BLaER1 treated with 17β-estradiol and CSF1 and Interleukin-3, amounts not matched to agents 10 nM and 100 nM (cell line): ENCODE data around the gene COL17A1.

ENCODE experiments used
- H3K27ac ChIP-seq, 11 experiments: shearing (Covaris generic); formaldehyde crosslinking; 2 replicates each; pipeline ENCODE4 v1.8.1; 2022
- H3K27me3 ChIP-seq, 11 experiments: shearing (Covaris generic); formaldehyde crosslinking; 2 replicates each; pipeline ENCODE4 v1.8.1; 2022
- H3K36me3 ChIP-seq, 11 experiments: shearing (Covaris generic); formaldehyde crosslinking; 2 replicates each; pipeline ENCODE4 v1.8.1; 2022
- H3K4me1 ChIP-seq, 10 experiments: shearing (Covaris generic); formaldehyde crosslinking; 2 replicates each; pipeline ENCODE4 v1.8.1; 2022
- H3K4me2 ChIP-seq, 11 experiments: shearing (Covaris generic); formaldehyde crosslinking; 2 replicates each; pipeline ENCODE4 v1.8.1; 2022
- H3K4me3 ChIP-seq, 10 experiments: shearing (Covaris generic); formaldehyde crosslinking; 2 replicates each; pipeline ENCODE4 v1.8.1; 2022
- H3K9ac ChIP-seq, 11 experiments: shearing (Covaris generic); formaldehyde crosslinking; 2 replicates each; pipeline ENCODE4 v1.8.1; 2022
- H3K9me3 ChIP-seq, 11 experiments: shearing (Covaris generic); formaldehyde crosslinking; replicated peaks in 1 of 11; 2 replicates each; pipeline ENCODE4 v1.8.1; 2022
- H4K20me1 ChIP-seq, 11 experiments: shearing (Covaris generic); formaldehyde crosslinking; 2 replicates each; pipeline ENCODE4 v1.8.1; 2022
- Cebpa-rat ChIP-seq, 11 experiments: shearing (Covaris generic); IDR thresholded peaks; 2 replicates each; pipeline ENCODE4 v1.8.1; 2022

The COL17A1 gene

DNA sequence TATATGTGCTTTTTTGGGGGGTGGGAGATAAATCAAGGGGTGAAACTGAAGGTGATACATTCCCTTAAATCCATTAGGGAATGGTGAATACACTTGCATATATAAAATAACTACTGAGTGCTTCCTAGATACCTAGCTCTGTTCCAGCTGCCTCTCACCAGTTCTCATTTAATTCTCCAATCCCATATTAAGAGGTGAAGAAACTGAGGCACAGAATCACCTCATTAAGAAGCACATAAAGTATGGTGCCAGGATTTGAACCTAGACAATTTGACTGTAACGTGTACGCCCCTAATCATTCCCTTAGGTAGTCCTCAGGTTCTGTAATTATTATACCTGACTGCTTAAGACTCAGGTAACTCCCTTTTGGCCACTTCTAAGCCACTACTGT is 34.8 kb upstream of the COL17A1 start:
- TF ChIP-seq Cebpa-rat (IDR thresholded peaks at IDR 0.05): no peak
- Histone ChIP-seq H3K27ac (peak overlapping the region; percentile 86 to 100 (median 99)), H4K20me1 (no peaks in the 10 kb centered on the region), H3K36me3 (peaks cover 0 to 10% (median 8%) of the 10 kb centered on the region in 11 experiments; a peak in 6 of 22 replicates), H3K27me3 (no peaks in the 10 kb centered on the region), H3K9me3 (no peaks in the 10 kb centered on the region), H3K9ac (peak overlapping the region; percentile 88 to 100 (median 97)), H3K4me3 (peak overlapping the region; percentile 60 to 92 (median 80)), H3K4me2 (peak overlapping the region; percentile 82 to 93 (median 86)), H3K4me1 (peaks cover 19 to 40% (median 28%) of the 10 kb centered on the region in 10 experiments)

DNA sequence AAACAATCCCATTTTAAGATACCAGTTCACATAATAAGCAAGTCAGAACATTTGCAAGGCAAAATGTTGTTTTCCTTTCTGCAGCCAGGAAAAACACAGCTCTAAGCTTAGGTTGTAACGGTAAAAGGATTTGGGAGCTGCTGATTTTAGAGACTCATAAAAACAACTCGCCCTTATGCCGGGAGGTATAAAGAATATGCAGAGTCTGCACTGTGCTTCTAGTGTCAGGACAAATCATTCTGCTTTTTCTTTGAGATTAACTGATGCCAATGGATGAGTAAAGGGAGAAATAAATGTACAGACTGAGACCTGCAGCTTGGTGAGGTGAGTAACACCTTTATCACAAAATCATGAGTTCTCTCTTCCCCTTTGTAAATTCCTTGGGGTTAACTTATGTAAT is 34.3 kb upstream of the COL17A1 start:
- no peaks in the 10 kb centered on the region for H3K9me3 ChIP-seq
- H3K36me3 ChIP-seq: peaks cover 0 to 5% (median 4%) of the 10 kb centered on the region in 11 experiments; a peak in 4 of 22 replicates
- peak overlapping the region in 10 of 11 experiments; percentile 83 to 93 (median 86); a peak in 17 of 22 replicates for H3K4me2 ChIP-seq
- no peaks in the 10 kb centered on the region for H4K20me1 ChIP-seq
- no peaks in the 10 kb centered on the region for H3K27me3 ChIP-seq
- peaks cover 19 to 42% (median 28%) of the 10 kb centered on the region in 10 experiments for H3K4me1 ChIP-seq
- H3K9ac ChIP-seq: peak overlapping the region in 6 of 11 experiments; percentile 95 to 100 (median 98); a peak in 9 of 22 replicates
- TF ChIP-seq Cebpa-rat (IDR thresholded peaks at IDR 0.05): no peak
- peak overlapping the region; percentile 86 to 100 (median 99); a peak in 18 of 22 replicates for H3K27ac ChIP-seq
- no peak overlapping the region for H3K4me3 ChIP-seq

- TF ChIP-seq Cebpa-rat (IDR thresholded peaks at IDR 0.05): no peak
- H3K9me3 ChIP-seq: no peaks in the 10 kb centered on the region
- H3K4me3 ChIP-seq: no peak overlapping the region
- no peak overlapping the region for H3K27ac ChIP-seq
- no peaks in the 10 kb centered on the region for H3K36me3 ChIP-seq
- no peak overlapping the region for H3K9ac ChIP-seq
- H3K27me3 ChIP-seq: no peaks in the 10 kb centered on the region
- no peak overlapping the region for H3K4me2 ChIP-seq
- H4K20me1 ChIP-seq: no peaks in the 10 kb centered on the region
- peaks cover 25 to 49% (median 31%) of the 10 kb centered on the region in 10 experiments for H3K4me1 ChIP-seq
Observed at GRCh38 chr10:104117839-104118323, 32.2 kb upstream of the COL17A1 start.

DNA sequence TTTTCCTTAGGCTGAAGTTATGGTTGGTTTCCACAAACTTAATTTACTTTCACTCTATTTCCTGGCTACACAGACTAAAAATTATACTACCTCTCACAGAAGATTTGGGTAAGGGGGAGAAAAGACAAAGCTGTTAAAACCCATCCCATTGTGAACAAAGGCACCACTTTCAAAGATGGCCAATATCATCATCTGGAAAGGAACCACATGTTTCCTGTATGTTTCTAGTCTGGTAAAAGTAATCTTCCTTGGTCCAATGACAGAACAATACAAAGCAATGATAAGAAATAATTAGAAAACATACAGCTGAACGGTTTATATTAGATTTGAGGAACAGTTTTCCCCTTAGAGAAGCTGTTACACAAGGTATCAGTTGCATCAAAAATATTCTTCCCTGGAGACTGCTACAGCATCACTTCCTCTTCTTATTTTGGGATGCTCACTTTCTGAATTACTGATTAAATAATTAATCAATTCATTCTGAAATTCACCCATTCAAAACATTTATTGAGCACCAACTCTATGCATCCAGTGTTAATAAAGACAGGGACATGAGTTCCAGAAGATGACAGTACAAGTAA is 27.8 kb upstream of the COL17A1 start:
- no peak overlapping the region for H3K4me3 ChIP-seq
- no peaks in the 10 kb centered on the region for H3K9me3 ChIP-seq
- H3K9ac ChIP-seq: no peak overlapping the region; a peak in 1 of 22 replicates
- peak overlapping the region in 9 of 11 experiments; percentile 29 to 68 (median 60); a peak in 18 of 22 replicates for H3K27ac ChIP-seq
- H4K20me1 ChIP-seq: no peaks in the 10 kb centered on the region
- no peaks in the 10 kb centered on the region for H3K36me3 ChIP-seq
- no peaks in the 10 kb centered on the region for H3K27me3 ChIP-seq
- peak overlapping the region; percentile 18 to 73 (median 59) for H3K4me2 ChIP-seq
- no peak for TF ChIP-seq Cebpa-rat (IDR thresholded peaks at IDR 0.05)
- H3K4me1 ChIP-seq: peaks cover 25 to 60% (median 33%) of the 10 kb centered on the region in 10 experiments

DNA sequence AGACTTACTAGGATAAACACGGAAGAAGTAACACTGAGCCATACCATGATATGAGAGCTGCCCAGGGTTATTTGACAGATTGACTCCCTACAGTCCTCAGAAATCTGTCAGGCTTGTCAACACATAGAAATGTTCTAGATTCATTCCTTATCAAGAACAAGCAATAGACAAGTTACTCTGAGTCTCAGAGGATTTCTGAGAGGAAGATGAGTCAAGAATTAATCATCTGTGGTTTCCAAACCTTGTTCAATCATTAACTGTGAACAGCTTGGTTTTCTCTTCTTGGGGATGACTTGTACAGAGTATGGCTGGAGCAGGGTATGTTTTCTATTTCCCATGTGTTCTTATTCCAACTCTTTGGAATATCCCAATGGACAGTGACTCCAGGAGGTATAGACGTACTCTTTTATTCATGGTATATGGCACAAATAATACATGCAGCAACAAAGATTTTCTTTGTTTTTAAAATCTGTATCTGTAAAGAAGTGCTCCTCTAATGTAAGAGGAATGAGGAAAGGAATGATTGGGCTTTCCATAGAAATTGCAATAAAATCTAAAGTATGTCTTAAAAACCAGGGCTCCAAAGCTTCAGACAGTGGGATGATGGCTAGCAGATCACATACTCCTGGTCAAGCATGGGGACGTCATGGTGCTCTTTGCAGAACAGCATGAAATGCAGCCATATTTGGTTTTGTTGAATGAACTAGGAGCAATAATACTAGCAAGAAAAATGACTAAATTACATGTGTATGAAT is 24.4 kb upstream of the COL17A1 start:
- Histone ChIP-seq H3K36me3 (no peaks in the 10 kb centered on the region), H3K4me3 (no peak overlapping the region), H3K9me3 (no peaks in the 10 kb centered on the region), H3K27ac (peak overlapping the region in 1 of 11 experiments; percentile 26; a peak in 2 of 22 replicates), H3K4me2 (peak overlapping the region in 6 of 11 experiments; percentile 30 to 75 (median 62); a peak in 11 of 22 replicates), H4K20me1 (no peaks in the 10 kb centered on the region), H3K4me1 (peaks cover 25 to 59% (median 33%) of the 10 kb centered on the region in 10 experiments), H3K9ac (no peak overlapping the region), H3K27me3 (no peaks in the 10 kb centered on the region)
- TF ChIP-seq Cebpa-rat (IDR thresholded peaks at IDR 0.05): no peak

GRCh38 chr10:104104926-104105325 is 19.2 kb upstream of the COL17A1 start:
- Histone ChIP-seq H3K27ac (no peak overlapping the region), H3K4me1 (peaks cover 0 to 21% (median 3%) of the 10 kb centered on the region in 10 experiments; a peak in 10 of 20 replicates), H3K9me3 (no peaks in the 10 kb centered on the region), H3K36me3 (no peaks in the 10 kb centered on the region), H3K4me2 (no peak overlapping the region), H3K27me3 (no peaks in the 10 kb centered on the region), H4K20me1 (no peaks in the 10 kb centered on the region), H3K4me3 (no peak overlapping the region), H3K9ac (no peak overlapping the region)
- TF ChIP-seq Cebpa-rat (IDR thresholded peaks at IDR 0.05): no peak

DNA sequence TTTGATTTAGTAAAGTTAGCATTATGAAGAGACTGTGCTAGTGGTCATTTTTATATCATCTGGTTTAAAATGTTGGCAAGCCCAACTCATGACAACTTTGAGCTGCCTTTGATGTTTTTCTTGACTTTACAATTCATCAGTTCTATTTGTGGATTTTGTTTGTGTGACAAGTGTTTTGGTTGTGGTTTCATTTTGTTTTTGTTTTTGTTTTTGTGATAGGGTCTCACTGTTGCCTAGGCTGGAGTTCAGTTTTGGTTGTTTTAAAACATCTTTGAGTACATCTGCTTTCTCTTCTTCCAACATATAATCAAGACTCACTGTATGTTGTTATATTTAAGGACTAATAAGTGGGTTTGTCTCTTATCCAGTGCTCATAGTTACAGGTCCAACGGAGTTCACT is 18.7 kb upstream of the COL17A1 start:
- no peaks in the 10 kb centered on the region for H3K9me3 ChIP-seq
- peaks cover 0 to 15% (median under 1%) of the 10 kb centered on the region in 10 experiments; a peak in 8 of 20 replicates for H3K4me1 ChIP-seq
- H3K9ac ChIP-seq: no peak overlapping the region
- no peaks in the 10 kb centered on the region for H3K36me3 ChIP-seq
- no peaks in the 10 kb centered on the region for H3K27me3 ChIP-seq
- no peak overlapping the region for H3K27ac ChIP-seq
- H4K20me1 ChIP-seq: no peaks in the 10 kb centered on the region
- H3K4me2 ChIP-seq: no peak overlapping the region
- H3K4me3 ChIP-seq: no peak overlapping the region
- TF ChIP-seq Cebpa-rat (IDR thresholded peaks at IDR 0.05): no peak

DNA sequence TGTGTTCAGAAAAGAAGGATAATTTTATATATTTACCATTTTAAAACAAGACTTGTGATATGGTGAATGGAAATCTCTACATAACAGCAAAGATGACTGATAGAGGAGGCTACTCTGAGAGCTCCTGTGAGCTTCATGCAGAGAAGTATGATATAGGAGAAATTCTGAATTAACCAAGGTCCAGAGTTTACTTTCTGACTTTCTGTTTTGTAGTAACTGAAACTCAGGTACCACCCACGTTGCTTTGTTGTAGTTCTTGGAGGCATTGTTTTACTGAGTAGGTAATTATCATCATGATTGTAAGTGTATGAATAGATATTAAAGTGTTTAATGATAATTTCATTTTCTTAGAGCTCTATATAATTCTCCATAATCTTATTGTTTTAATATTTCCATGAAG is 18.3 kb upstream of the COL17A1 start:
- no peak overlapping the region for H3K4me2 ChIP-seq
- no peak overlapping the region for H3K27ac ChIP-seq
- H3K27me3 ChIP-seq: no peaks in the 10 kb centered on the region
- no peak overlapping the region for H3K4me3 ChIP-seq
- peaks cover 0 to 12% (median 0%) of the 10 kb centered on the region in 10 experiments; a peak in 3 of 20 replicates for H3K4me1 ChIP-seq
- no peaks in the 10 kb centered on the region for H3K36me3 ChIP-seq
- H3K9ac ChIP-seq: no peak overlapping the region
- no peaks in the 10 kb centered on the region for H4K20me1 ChIP-seq
- no peaks in the 10 kb centered on the region for H3K9me3 ChIP-seq
- no peak for TF ChIP-seq Cebpa-rat (IDR thresholded peaks at IDR 0.05)

- Histone ChIP-seq H3K9me3 (peaks cover 5 to 10% (median 8%) of the 10 kb centered on the region in 11 experiments), H3K4me1 (peaks cover 0 to 12% (median 0%) of the 10 kb centered on the region in 10 experiments; a peak in 3 of 20 replicates), H3K4me2 (peak overlapping the region in 2 of 11 experiments; percentile 10 to 33; a peak in 1 of 22 replicates), H4K20me1 (no peaks in the 10 kb centered on the region), H3K9ac (no peak overlapping the region), H3K4me3 (no peak overlapping the region), H3K27ac (no peak overlapping the region), H3K27me3 (no peaks in the 10 kb centered on the region), H3K36me3 (no peaks in the 10 kb centered on the region)
- TF ChIP-seq Cebpa-rat (IDR thresholded peaks at IDR 0.05): no peak
Observed at GRCh38 chr10:104101902-104102301, 16.2 kb upstream of the COL17A1 start.
